SH-SY5Y (cell line): ENCODE data around the gene CCT8L2.

Experiments used
- GATA2 ChIP-seq: IDR thresholded peaks from 2 replicates; pipeline ENCODE4 v1.6.1; 2011; ENCODE audit warnings: mild to moderate bottlenecking, low read depth, low read length
- GATA3 ChIP-seq: IDR thresholded peaks from 2 replicates; pipeline ENCODE4 v1.6.1; 2011; ENCODE audit warnings: low read depth, mild to moderate bottlenecking, low read length, moderate library complexity

GRCh38 chr22:16609548-16610261 is 17.1 kb upstream of the CCT8L2 start:
- TF ChIP-seq GATA2 (no peak), GATA3 (no peak)
